SK-N-MC (cell line): ENCODE results near the gene CLCC1.

ENCODE experiments used
- EZH2 ChIP-seq: fragments of 200-600 bp; sonication (generic); IDR thresholded peaks from one replicate; pipeline ENCODE4 v1.6.1; 2017; ENCODE audit warnings: antibody characterized with exemption
- FOXP2 ChIP-seq: optimal IDR thresholded peaks from 2 replicates; pipeline ENCODE3; 2011; ENCODE audit warnings: mild to moderate bottlenecking, moderate library complexity; ENCODE audit not compliant: insufficient read depth; ENCODE audit errors: extremely low read length, control extremely low read depth
- POLR2AphosphoS5 ChIP-seq: IDR thresholded peaks from 2 replicates; pipeline ENCODE4 v1.6.1; 2012; ENCODE audit warnings: mild to moderate bottlenecking, low read depth, low read length, borderline replicate concordance

DNA sequence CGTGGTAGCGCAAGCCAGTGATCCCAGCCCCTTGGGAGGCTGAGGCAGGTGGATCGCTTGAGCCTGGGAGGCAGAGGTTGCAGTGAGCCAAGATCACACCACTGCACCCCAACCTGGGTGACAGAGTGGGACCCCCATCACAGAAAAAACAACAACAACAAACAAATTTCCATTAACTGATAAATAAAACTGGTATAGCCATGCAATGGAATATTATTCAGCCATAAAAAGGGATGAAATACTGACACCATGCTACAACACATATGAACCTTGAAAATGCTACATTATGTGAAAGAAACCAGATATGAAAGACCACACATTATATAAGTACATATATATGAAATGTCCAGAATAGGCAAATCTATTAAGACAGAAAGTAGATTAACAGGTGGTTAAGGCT, 12.0 kb downstream of the CLCC1 start:
- no peak for TF ChIP-seq EZH2
- TF ChIP-seq POLR2AphosphoS5: no peak
- TF ChIP-seq FOXP2: no peak
